CD4-positive, alpha-beta T cell treated with Interleukin-17A for 4 hours (primary cell): ENCODE results near the gene CFDP1.
"Not testable (repeated sequence)": the region's sequence is repeated elsewhere in the genome, so short reads cannot be mapped to it uniquely, and the experiment has no call there.

Source experiments
- DNase-seq: peaks from one replicate; pipeline ENCODE4 v3.0.0-alpha.2; 2020; ENCODE audit warnings: mixed read lengths

The CFDP1 gene

DNA sequence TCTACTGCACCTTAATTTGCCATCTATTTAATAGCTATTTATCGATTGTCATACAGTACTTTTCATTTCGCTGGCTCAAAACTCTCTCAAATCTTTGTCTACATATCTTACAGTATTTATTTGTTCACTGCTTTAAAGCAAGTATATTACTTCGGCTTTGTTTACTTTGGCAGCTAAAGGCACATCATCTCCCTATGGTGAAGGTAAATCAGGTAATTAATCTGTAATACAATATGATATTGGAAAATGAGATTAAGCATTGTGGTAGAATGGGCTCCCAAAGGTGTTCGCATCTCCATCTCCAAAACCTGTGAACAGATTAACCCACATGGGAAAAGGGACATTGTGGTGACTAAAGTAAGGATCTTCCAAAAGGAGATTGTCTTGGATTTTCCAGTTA lies 24.7 kb upstream of the CFDP1 start:
- DNase-seq, result no peak

DNA sequence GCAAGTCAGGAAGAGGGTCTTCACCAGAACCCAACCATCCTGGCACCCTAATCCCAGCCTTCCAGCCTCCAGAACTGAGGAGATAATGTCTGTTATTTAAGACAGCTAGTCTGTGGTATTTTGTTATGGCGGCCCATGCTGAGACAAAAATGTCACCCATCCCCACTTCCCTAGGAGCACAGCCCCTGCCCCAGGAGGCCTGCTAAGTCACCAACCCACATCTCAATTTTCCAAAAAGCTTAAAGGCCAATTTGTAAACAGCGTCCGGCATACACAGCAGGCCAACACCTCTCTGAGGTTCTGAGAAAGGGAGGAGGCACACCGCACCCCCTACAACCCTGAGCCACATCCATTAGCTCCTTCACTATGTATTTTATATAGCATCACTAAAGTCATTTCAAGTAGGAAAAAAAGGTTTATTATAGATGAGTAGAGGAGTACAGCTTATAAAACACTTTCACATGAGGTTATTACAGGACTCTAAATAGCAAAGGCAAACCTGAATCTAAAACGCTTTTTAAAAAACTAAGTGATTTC lies 24.2 kb upstream of the CFDP1 start:
- DNase-seq, result no peak

DNA sequence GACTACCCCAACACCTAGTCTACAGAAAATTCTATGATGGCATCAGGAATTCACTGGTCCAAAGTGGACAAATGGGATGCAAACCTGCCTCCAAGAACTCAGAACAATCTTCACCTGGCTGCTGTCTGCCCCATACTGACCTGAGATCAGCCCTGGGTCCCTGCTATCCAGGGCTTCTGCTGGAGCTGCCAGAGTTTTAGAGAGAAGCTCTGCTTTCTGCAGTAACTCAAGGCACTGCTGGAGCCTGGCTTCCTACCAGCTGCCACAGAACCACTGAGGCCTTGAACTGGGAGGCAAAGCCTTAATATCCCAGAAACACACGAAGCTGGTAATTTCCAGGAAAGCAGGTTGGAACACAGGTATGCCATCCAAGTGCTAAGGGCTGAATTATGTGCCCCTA lies 23.7 kb upstream of the CFDP1 start:
- no peak for DNase-seq

DNA sequence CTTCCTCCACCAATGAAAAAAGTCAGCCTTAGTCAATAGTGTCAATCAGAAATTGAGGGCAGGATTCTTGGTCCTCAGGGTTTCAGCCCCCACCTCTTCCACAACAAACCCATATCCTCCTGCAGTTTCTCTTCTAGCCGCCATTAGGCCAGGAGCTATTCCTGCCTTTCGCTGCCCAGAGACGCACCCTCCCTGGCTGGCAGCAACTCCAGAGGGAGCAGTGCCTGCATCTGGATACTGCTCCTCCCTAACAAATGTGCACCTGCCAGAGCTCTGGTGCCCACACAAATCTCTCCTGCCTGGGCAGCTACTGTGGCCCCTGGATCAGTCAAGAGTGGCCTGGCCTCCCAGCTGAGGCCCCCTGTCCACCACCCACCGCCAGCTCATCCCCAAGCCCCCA lies 23.2 kb upstream of the CFDP1 start:
- DNase-seq, result not testable (repeated sequence)

DNA sequence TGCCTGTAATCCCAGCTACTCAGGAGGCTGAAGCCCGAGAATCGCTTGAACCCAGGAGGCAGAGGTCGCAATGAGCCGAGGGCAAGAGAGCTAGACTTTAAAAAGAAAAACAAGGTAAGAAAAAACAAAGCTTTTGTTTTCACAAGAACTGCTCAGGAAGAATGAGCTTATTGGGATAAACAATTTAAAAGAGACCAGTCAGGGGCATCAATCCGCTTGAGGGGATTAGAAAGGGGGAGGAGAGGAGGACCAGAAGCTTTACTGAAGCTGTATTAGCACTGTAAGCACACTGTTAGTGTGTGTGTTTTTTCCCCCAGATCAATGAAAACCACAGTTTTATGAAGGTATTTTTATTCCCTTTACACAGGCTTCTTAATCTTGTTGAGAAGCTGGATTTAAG lies 22.4 kb upstream of the CFDP1 start:
- DNase-seq, result no peak

DNA sequence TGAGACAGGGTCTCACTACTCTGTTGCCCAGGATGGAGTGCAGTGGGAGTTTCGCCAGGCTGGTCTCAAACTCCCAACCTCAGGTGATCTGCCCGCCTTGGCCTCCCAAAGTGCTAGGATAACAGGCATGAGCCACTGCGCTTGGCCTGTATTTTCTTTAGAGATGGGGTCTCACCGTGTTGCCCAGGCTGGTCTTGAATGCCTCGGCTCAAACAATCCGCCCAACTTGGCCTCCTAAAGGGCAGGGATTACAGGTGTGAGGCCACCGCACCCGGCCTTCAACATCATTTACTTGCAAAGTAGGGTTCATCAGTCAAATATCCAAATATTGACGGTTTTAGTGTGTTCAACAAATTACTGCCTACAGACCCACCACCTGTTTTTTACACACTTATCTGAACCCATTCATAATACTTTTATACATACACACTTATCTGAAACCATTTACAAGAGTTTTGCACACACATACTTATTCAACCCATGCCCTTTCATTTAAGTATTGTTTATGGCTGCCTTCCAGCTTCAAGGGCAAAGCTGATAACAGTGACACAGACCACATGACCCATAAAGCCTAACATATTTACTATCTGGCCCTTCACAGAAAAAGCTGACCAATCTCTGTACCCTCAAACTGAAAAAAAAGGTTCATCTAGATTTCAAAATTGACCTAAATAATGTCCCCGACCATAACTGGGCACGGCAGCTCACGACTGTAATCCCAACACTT lies 19.3 kb upstream of the CFDP1 start:
- DNase-seq, result no peak

DNA sequence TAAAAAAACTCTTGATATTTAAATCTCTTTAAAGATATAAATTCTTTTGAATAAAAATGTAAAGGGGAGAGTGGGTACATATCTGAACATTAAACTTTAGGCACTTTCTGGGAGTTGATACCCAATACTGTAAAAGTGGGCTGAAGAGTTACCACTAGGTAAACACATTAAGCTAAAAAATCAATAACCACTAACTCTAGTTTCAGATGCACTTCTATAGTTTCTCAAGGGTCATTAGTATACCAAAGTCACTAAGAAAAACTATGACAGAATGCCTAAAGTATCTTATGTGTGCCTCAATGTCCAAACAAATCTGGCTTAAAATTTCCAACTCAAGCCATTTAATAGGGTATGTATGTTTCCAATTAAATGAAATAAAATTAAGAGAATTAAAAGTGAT lies 13.1 kb upstream of the CFDP1 start:
- DNase-seq, result no peak

DNA sequence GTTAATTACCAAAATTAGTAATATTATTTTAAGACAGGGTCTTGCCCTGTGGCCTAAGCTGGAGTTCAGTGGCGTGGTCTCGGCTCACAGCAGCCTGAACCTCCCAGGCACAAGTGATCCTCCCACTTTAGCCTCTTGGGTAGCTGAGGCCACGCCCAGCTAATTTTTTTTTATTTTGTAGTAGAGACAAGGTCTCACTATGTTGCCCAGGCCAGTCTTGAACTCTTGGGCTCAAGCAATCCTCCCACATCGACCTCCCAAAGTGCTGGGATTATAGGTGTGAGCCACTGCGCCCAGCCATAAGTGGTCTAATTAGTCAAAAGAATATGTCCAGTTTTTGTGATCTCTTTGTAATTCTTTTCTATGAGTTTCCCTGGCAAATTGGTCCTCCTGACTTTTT lies 12.0 kb upstream of the CFDP1 start:
- DNase-seq, result no peak

DNA sequence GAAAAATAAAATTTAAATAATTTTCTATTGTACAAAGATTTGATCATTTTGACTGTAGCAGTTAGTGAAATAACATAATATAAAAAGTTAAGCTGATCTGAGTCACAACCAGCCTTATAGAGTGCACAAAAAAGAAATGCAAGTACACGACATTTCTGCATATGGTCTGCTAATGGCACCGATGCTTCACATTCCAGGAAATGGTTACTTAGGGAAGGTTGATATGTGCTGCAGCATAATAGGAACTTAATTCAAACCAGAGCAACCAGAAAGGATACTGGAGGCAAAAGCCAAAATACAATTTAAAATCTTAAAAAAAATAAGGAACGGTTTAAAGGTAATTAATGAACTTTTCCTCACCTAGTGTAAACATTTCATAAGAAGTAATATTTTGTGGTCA lies 10.0 kb upstream of the CFDP1 start:
- no peak for DNase-seq

DNA sequence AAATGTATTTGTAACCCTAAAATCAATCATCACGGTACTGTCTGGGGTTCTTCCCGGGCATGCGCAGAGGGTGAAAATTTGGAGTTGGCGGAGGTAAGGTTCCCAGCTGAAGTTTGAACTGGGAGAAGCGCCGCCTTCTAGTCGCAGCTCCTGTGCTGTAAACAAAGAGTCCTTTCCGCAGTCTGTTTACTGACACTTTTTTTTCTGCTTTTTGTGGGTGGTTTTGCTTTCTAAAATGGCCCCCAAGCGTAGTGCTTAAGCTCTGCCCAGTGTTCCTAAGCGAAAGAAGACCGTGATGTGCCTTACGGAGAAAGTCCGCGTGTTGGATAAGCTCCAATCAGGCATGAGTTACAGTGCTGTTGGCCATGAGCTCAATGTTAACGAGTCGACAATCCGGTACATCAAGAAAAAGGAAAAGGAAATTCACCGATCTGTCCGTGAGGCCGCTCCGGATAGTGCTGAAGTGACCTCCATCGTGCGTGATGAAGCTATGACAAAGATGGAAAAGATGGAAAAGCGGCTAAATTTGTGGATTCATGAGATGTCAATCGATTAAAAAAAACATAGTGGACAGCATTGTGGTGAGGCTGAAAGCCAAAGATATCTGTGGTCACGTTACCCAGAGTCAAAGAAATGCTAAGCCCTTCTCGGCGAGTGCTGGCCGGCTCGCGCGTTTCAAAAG lies 570 bp upstream of the CFDP1 start:
- DNase-seq, result peak; percentile 21

DNA sequence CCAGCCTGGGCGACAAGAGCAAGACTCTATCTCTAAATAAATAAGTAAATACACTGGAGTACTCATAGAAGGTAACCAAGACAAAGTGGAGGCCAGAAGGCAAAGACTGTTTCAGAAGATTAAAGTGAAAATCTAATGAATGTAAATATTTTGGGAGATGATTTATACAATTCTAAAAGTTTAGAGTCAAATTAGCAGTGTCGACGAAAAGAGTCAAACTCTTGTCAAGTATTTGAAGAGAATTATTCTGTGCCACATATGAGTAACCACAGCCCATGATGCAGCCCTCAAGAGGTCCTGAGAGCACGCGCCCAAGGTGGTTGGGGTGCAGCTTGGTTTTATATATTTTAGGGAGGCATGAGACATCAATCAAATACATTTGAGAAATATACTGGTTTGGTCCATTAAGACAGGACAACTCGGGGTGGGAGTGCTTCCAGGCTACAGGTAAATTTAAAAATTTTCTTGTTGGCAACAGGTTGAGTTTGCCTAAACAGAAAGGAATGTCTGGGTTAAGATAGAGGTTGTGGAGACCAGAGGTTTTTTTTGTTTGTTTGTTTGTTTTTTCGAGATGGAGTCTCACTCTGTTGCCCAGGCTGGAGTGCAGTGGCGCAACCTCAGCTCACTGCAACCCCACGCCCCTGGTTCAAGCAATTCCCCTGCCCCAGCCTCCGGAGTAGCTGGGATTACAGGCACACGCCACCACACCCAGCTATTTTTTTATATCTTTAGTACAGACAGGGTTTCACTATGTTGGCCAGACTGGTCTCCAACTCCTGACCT lies 3.5 kb downstream of the CFDP1 start:
- DNase-seq, result no peak

DNA sequence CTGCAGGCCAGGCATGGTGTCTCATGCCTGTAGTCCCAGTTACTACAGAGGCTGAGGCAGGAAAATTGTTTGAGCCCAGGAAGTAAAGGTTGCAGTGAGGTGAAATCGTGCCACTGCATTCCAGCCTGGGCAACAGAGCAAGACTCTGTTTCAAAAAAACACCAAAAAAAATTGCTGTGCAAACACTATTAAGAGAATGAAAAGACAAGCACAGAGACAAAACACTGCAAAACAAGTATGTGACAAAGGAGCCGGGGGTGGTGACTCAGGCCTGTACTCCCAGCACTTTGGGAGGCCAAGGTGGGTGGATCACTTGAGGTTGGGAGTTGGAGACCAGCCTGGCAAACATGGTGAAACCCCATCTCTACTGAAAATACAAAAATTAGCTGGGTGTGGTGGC lies 6.8 kb downstream of the CFDP1 start:
- DNase-seq, result not testable (repeated sequence)

DNA sequence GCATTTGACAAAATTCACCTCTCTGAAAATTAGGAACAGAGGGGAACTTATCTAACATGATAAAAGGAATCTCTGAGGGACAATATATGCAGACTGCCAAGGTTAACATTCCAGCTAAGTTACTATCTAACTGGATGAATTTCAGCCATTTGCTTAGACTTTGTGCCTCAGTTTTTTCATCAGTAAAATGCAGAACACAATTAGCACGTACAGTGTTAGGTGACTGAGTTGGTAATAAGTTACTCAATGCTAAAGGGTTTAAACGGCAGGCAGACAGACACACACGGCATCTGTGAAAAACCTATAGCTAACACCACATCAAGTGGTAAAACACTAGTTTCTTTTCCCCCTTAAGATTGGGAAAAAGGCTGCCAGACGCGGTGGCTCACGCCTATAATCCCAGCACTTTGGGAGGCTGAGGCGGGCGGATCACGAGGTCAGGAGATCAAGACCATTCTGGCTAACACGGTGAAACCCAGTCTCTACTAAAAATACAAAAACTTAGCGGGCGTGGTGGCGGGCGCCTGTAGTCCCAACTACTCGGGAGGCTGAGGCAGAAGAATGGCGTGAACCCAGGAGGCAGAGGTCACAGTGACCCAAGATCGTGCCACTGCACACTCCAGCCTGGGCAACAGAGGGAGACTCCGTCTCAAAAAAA lies 9.1 kb downstream of the CFDP1 start:
- DNase-seq, result not testable (repeated sequence)

DNA sequence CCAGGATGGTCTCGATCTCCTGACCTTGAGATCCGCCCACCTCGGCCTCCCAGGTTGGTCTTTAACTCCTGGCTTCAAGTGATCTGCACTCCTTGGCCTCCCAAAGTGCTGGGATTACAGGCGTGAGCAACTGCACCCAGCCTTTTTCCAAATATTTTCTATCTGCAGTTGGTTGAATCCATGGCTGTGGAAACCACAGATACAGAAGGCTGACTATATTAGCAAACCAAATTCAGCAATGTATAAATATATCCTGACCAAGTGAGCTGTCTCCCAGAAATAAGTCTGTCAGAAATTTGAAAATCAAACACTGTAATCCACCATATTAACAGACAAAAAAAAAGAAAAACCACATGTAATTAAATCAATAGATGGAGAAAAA lies 9.6 kb downstream of the CFDP1 start:
- DNase-seq, result no peak

DNA sequence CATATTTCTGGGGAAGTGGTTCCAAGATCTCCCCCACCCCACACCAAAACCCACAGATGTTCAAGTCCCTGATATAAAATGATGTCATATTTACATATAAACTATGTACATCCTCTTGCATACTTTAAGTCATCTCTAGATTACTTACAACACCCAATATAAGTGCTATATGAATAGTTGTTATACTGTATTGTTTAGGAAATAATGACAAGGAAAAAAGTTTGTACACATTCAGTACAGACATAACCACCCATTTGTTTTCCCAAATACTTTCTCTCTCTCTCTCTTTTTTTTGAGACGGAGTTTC lies 11.5 kb downstream of the CFDP1 start:
- no peak for DNase-seq

DNA sequence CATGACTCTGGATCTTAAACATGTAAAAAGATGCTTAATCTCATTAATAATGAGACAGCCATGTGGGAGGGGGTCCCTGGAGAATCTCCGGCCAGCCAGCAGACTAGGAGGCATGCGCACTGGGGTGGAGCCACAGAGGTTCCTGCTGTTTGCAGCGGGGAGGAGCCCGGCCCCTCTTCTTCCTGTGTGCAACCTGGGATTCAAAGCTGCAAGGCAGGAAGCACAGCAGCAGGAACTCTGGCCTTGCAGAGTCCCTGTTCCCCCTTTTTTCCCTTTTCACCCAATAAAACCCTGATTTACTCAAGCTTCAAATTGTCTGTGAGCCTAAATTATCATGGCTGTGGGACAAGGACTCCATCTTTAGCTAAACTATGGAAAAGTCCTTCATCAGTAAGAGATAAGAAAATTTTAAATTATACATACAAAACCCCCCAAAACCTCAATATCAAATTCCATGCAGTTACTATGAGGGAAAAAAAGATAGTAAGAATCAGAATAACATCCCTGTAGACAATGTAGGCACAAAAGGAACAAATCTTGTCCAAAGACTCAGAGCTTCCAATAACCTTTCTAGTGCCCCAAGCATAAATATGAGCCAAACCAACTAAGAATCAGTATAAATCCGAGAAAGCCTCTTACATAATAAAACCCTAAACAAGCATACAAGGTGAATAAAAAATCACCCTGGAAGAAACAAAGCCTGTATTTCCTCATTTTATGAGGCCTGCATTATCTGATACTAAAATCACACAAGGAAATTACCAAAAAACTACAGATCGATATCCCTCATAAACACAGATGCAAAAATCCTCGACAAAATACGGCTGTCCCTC lies 12.1 kb downstream of the CFDP1 start:
- peak; percentile 60 for DNase-seq

DNA sequence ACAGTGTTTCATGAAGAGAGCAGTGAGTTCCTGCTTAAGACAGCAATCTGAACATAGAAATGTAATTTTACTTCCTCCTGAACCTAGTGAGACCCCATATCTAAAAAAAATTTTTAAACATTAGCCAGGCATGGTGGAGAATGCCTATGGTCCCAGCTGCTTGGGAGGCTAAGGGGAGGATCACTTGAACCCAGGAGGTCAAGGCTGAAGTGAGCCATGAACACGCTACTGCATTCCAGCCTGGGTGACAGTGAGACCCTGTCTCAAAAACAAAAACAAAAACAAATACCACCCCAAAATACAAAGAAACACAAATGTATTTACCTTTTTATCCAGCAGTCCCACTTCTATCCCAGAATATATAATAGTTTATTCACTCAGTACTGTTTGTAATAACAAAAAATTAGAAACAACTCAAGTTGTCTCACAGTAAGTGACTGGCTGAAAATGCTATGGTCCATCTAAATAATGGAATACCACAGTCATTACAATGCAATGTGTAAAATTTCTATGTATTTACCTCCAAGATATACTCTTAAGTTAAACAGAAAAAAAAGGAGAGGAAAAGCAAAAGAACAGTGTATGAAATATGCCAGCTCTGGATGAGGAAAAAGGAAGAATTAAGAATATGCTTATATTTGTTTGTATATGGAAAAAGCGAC lies 16.3 kb downstream of the CFDP1 start:
- DNase-seq, result no peak

DNA sequence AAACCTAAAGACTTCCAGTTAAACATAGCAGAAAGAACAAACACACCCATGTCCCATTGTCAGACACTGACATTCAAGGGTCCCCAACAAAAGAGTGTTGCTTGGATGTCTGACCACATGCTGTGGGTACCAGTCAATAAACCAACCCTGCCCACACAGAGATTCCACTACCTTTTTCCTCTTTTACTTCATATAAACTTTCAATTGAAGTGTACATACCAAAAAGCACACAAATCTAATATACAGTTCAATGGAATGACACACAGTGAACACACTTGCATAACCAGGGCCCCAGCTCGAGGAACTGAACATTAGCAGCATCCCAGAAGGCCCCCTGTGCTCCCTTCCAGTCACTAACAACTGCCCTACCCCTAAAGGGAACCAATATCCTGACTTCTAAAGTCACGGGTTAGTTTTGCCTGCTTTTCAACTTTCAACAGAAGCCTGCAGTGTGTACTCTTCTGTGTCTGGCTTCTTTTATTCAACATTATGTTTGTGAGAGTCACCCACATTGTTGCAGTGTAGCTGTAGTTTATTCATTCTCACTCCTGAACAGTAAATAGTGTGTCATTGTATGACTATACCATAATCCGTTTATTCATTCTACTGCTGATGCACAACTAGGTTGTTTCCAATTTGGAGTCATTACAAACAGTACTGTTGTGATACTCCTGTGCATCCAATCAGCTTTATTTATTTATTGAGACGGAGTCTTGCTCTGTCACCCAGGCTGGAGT lies 18.0 kb downstream of the CFDP1 start:
- no peak for DNase-seq

DNA sequence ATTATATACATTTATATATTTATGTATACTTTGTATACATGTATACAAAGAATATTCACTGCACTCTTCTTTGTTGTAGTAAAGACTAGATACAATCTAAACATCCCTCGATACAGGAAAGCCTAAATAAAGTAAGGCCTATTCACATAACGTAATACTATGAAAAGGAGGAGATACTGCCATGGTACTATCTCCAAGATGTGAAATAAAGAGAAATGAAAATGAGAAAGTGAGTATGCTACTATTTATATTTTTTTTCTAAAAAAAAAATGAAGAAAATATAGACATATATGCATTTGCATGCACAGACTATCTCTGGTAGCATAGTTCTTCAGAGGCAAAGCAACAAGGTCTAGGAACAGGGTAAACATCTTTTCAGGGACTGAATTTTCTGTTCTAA lies 19.4 kb downstream of the CFDP1 start:
- DNase-seq, result no peak

DNA sequence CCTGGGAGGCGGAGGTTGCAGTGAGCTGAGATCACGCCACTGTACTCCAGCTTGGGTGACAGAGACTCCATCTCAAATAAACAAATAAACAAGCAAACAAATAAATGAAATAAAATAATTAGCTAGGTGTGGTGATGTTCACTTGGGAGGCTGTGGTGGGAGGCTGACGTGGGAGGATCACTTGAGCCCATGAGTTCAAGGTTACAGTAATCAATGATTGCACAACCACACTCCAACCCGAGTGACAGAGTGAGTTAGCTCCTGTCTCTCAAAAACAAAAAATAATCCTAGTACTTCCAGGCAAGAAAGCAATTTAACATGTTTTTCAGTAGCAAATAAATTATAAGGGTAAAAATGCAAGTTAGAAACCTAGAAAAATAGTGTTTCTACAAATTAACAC lies 26.4 kb downstream of the CFDP1 start:
- no peak for DNase-seq

DNA sequence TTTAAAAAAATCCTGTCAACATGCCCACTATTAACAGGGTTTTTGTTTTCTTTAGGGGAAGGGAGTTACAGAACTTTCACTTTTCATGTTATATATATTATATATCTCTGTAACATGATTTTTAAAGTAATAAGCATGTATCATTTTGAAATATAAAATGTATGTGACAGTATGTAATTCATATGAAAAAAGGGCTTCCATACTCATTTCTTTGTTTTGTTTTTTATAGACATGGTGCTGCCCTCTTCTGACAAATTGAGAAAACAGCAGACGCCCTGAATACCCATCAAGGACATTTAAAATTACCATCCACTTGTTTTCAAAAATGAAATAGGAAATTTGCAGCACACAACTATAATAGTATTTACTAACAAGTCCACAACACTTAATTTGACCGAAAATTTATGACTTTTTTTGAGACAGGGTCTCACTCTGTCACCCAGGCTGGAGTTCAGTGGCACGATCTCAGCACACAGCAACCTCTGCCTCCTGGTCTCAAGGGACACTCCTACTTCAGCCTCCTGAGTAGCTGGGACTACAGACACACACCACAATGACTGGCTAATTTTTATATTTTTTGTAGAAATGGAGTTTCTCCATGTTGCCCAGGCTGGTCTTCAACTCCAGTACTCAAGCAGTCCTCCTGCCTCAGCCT lies 30.4 kb downstream of the CFDP1 start:
- no peak for DNase-seq
